ENCODE results near the gene KIAA0753.

DNA sequence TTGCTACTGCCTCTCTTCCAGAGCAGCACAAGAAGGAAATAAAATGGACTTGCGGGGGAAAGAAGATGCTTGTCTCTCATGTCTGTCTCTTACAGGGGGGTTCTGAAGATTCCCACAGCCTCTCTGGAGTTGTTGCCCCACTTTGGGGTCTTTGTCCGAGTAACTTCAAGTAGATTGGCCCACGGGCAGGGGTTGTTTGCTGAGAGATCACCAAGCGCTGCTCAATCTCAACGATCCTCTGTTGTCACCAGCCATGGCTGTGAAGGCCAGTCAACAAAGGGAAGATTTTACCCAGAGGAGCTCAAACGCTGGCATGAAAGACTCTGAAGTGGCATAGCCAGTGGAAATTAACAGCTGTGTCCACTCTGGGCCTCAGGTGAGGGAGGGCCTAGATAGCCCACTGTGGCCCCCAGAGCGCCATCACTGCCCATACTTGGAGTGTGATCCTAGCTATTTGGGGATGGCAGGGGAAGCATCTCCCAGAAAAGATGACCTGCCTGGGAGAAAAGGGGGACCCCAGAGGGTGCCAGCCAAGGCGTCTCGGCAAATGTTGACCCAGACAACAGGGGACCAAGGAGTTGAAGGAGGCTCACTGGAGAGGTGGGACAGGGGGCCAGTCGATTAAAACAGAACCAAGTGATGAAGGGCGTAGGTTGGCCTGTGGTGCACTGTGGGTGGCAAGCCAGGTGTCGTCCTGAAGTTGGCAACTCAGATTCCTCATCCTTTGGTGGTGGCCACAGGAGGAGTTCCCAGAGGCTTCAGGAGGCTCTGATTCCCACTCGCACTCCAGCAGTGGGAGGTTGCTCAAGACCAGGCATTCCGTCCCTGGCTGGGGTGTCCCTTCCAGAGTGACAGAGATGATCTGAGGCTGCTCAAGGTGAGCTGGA, 44.6 kb upstream of the KIAA0753 start:
- TF ChIP-seq POLR2A (IDR thresholded peaks at IDR 0.05): no peak
- TF ChIP-seq, protein P1, sequence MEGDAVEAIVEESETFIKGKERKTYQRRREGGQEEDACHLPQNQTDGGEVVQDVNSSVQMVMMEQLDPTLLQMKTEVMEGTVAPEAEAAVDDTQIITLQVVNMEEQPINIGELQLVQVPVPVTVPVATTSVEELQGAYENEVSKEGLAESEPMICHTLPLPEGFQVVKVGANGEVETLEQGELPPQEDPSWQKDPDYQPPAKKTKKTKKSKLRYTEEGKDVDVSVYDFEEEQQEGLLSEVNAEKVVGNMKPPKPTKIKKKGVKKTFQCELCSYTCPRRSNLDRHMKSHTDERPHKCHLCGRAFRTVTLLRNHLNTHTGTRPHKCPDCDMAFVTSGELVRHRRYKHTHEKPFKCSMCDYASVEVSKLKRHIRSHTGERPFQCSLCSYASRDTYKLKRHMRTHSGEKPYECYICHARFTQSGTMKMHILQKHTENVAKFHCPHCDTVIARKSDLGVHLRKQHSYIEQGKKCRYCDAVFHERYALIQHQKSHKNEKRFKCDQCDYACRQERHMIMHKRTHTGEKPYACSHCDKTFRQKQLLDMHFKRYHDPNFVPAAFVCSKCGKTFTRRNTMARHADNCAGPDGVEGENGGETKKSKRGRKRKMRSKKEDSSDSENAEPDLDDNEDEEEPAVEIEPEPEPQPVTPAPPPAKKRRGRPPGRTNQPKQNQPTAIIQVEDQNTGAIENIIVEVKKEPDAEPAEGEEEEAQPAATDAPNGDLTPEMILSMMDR (IDR thresholded peaks at IDR 0.05): no peak

All from lower leg skin (tissue), 3 donors.